Body of pancreas (tissue), 4 donors: ENCODE results near the gene ADGRL1.
"Not testable (repeated sequence)": the region's sequence is repeated elsewhere in the genome, so short reads cannot be mapped to it uniquely, and the experiment has no call there.

ENCODE experiments used
- POLR2A ChIP-seq, 3 donors: fragments of 450-650 bp; IDR thresholded peaks; one replicate each; pipeline ENCODE4 v1.6.1; 2016; ENCODE audit warnings: antibody characterized with exemption in 3 of 3, mild to moderate bottlenecking in 2 of 3
- TF ChIP-seq, protein P1 (sequence below), 7 experiments: fragments of 450-650 bp in 4 of 7; fragments of 200-600 bp in 3 of 7; sonication (generic) in 3 of 7; IDR thresholded peaks; one replicate each; pipeline ENCODE4 v1.5.1; 2016 to 2019; ENCODE audit warnings: antibody characterized with exemption in 7 of 7

GRCh38 chr19:14146169-14146568 is 59.8 kb downstream of the ADGRL1 start:
- TF ChIP-seq, protein P1, sequence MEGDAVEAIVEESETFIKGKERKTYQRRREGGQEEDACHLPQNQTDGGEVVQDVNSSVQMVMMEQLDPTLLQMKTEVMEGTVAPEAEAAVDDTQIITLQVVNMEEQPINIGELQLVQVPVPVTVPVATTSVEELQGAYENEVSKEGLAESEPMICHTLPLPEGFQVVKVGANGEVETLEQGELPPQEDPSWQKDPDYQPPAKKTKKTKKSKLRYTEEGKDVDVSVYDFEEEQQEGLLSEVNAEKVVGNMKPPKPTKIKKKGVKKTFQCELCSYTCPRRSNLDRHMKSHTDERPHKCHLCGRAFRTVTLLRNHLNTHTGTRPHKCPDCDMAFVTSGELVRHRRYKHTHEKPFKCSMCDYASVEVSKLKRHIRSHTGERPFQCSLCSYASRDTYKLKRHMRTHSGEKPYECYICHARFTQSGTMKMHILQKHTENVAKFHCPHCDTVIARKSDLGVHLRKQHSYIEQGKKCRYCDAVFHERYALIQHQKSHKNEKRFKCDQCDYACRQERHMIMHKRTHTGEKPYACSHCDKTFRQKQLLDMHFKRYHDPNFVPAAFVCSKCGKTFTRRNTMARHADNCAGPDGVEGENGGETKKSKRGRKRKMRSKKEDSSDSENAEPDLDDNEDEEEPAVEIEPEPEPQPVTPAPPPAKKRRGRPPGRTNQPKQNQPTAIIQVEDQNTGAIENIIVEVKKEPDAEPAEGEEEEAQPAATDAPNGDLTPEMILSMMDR (IDR thresholded peaks at IDR 0.05), result not testable (repeated sequence)
- not testable (repeated sequence) for TF ChIP-seq POLR2A (IDR thresholded peaks at IDR 0.05)
